IMR-90 (cell line): ENCODE data around the gene ZNF609. TPM values are rescaled to one million over a fixed set of nuclear protein-coding genes. Genes with fewer than 3 reads are reported as not detected.

Experiments
- ATAC-seq: fragments of 200-7000 bp; cut with Tn5 transposase; 2 replicates; pipeline ENCODE4 v1.9.1; 2020; ENCODE audit warnings: low read depth, mild to moderate bottlenecking, moderate library complexity
- BruUV-seq: library from RNA; stranded (reverse); fragments of 400-500 nt; replicated peaks from 2 replicates; lab custom pipeline; 2021; lab: Mats Ljungman, UMichigan
- CTCF ChIA-PET: fragments of 300-600 bp; formaldehyde crosslinking; extraction: SDS; loops from one replicate; lab custom pipeline; 2021; ENCODE audit warnings: antibody characterized with exemption; lab: Yijun Ruan, JAX
- POLR2A ChIA-PET: fragments of 300-600 bp; sonication (Branson Sonifier 250); formaldehyde crosslinking; loops from one replicate; lab custom pipeline; 2022; ENCODE audit warnings: antibody characterized with exemption; ENCODE audit not compliant: unreplicated experiment; lab: Charles Lee
- DNase-seq: peaks from one replicate; pipeline ENCODE4 v3.0.0; 2013
- H2AFZ ChIP-seq: replicated peaks from 2 replicates; pipeline ENCODE3; 2013; ENCODE audit warnings: low read length, mild to moderate bottlenecking; ENCODE audit not compliant: poor library complexity
- H2AK5ac ChIP-seq: 2 replicates; pipeline ENCODE4 v1.6.1; 2013; ENCODE audit warnings: low read depth, low read length, inconsistent platforms
- H2AK9ac ChIP-seq: replicated peaks from 2 replicates; pipeline ENCODE3; 2013; ENCODE audit warnings: mild to moderate bottlenecking, low read depth, low read length, moderate library complexity; ENCODE audit not compliant: poor library complexity
- H2BK120ac ChIP-seq: 2 replicates; pipeline ENCODE4 v1.6.1; 2013; ENCODE audit warnings: low read depth, low read length, inconsistent platforms
- H2BK15ac ChIP-seq: 3 replicates; pipeline ENCODE4 v1.6.1; 2013; ENCODE audit warnings: low read depth, low read length, inconsistent platforms
- H2BK20ac ChIP-seq: 2 replicates; pipeline ENCODE4 v1.6.1; 2013; ENCODE audit warnings: low read depth, mild to moderate bottlenecking, inconsistent platforms, low read length, moderate library complexity
- H2BK5ac ChIP-seq: 2 replicates; pipeline ENCODE4 v1.6.1; 2013; ENCODE audit warnings: mild to moderate bottlenecking, low read depth, low read length, inconsistent platforms; ENCODE audit not compliant: poor library complexity, severe bottlenecking
- H3K14ac ChIP-seq: replicated peaks from 2 replicates; pipeline ENCODE4 v1.6.1; 2013; ENCODE audit warnings: low read depth, low read length, inconsistent platforms
- H3K18ac ChIP-seq: 2 replicates; pipeline ENCODE4 v1.6.1; 2013; ENCODE audit warnings: low read depth, low read length, control low read depth
- H3K23ac ChIP-seq: 2 replicates; pipeline ENCODE4 v1.6.1; 2013; ENCODE audit warnings: low read depth, low read length, inconsistent platforms
- H3K27ac ChIP-seq: 2 replicates; pipeline ENCODE4 v1.5.1; 2013; ENCODE audit warnings: mild to moderate bottlenecking, control low read depth, low read length; ENCODE audit not compliant: insufficient read depth
- H3K27me3 ChIP-seq: 2 replicates; pipeline ENCODE4 v1.6.1; 2013; ENCODE audit warnings: low read length; ENCODE audit not compliant: control insufficient read depth, insufficient read depth
- H3K36me3 ChIP-seq: 2 replicates; pipeline ENCODE4 v1.6.1; 2013; ENCODE audit warnings: low read length, mixed read lengths; ENCODE audit not compliant: control insufficient read depth, insufficient read depth
- H3K4ac ChIP-seq: 2 replicates; pipeline ENCODE4 v1.6.1; 2013; ENCODE audit warnings: low read depth, low read length, inconsistent platforms
- H3K4me1 ChIP-seq: 2 replicates; pipeline ENCODE4 v1.6.1; 2013; ENCODE audit warnings: low read length, mixed read lengths; ENCODE audit not compliant: control insufficient read depth, insufficient read depth
- H3K4me2 ChIP-seq: 2 replicates; pipeline ENCODE4 v1.6.1; 2013; ENCODE audit warnings: low read depth, mild to moderate bottlenecking, control low read depth, low read length, moderate library complexity
- H3K4me3 ChIP-seq: 2 replicates; pipeline ENCODE4 v1.5.1; 2013; ENCODE audit warnings: low read depth, mild to moderate bottlenecking, control low read depth, low read length, moderate library complexity; ENCODE audit not compliant: insufficient read depth
- H3K56ac ChIP-seq: 2 replicates; pipeline ENCODE4 v1.6.1; 2013; ENCODE audit warnings: low read length, inconsistent platforms; ENCODE audit not compliant: insufficient read depth; ENCODE audit errors: extremely low read depth
- H3K79me1 ChIP-seq, 2 experiments: 2 replicates each; pipeline ENCODE4 v1.6.1; 2013; ENCODE audit warnings: low read length in 2 of 2, inconsistent platforms in 1 of 2, low read depth in 1 of 2
- H3K9ac ChIP-seq: 2 replicates; pipeline ENCODE4 v1.6.1; 2013; ENCODE audit warnings: low read depth, low read length, control low read depth
- H3K9me1 ChIP-seq: 2 replicates; pipeline ENCODE4 v1.6.1; 2013; ENCODE audit warnings: low read length, inconsistent platforms; ENCODE audit not compliant: insufficient read depth
- H3K9me3 ChIP-seq: 2 replicates; pipeline ENCODE4 v1.6.1; 2013; ENCODE audit warnings: low read length; ENCODE audit not compliant: control insufficient read depth, insufficient read depth
- H4K20me1 ChIP-seq: 2 replicates; pipeline ENCODE4 v1.6.1; 2013; ENCODE audit warnings: low read length, inconsistent platforms; ENCODE audit not compliant: insufficient read depth
- H4K5ac ChIP-seq: 2 replicates; pipeline ENCODE4 v1.6.1; 2013; ENCODE audit warnings: mild to moderate bottlenecking, low read depth, low read length, control low read depth
- H4K8ac ChIP-seq, 2 experiments: 2 replicates each; pipeline ENCODE4 v1.6.1; 2013; ENCODE audit warnings: low read depth in 2 of 2, low read length in 2 of 2, control low read depth in 1 of 2, inconsistent platforms in 1 of 2
- H4K91ac ChIP-seq: 2 replicates; pipeline ENCODE4 v1.6.1; 2013; ENCODE audit warnings: low read depth, low read length, inconsistent platforms; ENCODE audit not compliant: insufficient read depth
- BHLHE40 ChIP-seq: fragments of 150-350 bp; IDR thresholded peaks from 2 replicates; pipeline ENCODE4 v1.6.1; 2016; ENCODE audit warnings: mild to moderate bottlenecking, low read depth, low read length
- CEBPB ChIP-seq: IDR thresholded peaks from 2 replicates; pipeline ENCODE4 v1.6.1; 2012; ENCODE audit warnings: low read depth, low read length, improper control_type of control experiment
- CHD1 ChIP-seq: IDR thresholded peaks from 2 replicates; pipeline ENCODE4 v1.6.1; 2012; ENCODE audit warnings: low read depth, low read length, improper control_type of control experiment
- FOS ChIP-seq: fragments of 150-350 bp; IDR thresholded peaks from 2 replicates; pipeline ENCODE4 v1.6.1; 2016; ENCODE audit warnings: low read depth, low read length
- MAFK ChIP-seq: IDR thresholded peaks from 2 replicates; pipeline ENCODE4 v1.6.1; 2012; ENCODE audit warnings: low read depth, low read length, improper control_type of control experiment
- MAZ ChIP-seq: IDR thresholded peaks from 2 replicates; pipeline ENCODE4 v1.6.1; 2012; ENCODE audit warnings: low read depth, mild to moderate bottlenecking, low read length, improper control_type of control experiment, moderate library complexity, borderline replicate concordance
- MXI1 ChIP-seq: IDR thresholded peaks from 2 replicates; pipeline ENCODE4 v1.6.1; 2012; ENCODE audit warnings: low read depth, mild to moderate bottlenecking, low read length, moderate library complexity, borderline replicate concordance
- NFE2L2 ChIP-seq: fragments of 150-350 bp; IDR thresholded peaks from 2 replicates; pipeline ENCODE4 v1.6.1; 2016; ENCODE audit warnings: low read depth, mild to moderate bottlenecking, low read length
- POLR2A ChIP-seq: IDR thresholded peaks from 2 replicates; pipeline ENCODE4 v1.6.1; 2012; ENCODE audit warnings: mild to moderate bottlenecking, low read depth, low read length
- RAD21 ChIP-seq: IDR thresholded peaks from 2 replicates; pipeline ENCODE4 v1.6.1; 2012; ENCODE audit warnings: low read length, improper control_type of control experiment
- RCOR1 ChIP-seq: IDR thresholded peaks from 2 replicates; pipeline ENCODE4 v1.6.1; 2012; ENCODE audit warnings: mild to moderate bottlenecking, low read length, improper control_type of control experiment; ENCODE audit not compliant: insufficient replicate concordance
- RFX5 ChIP-seq: IDR thresholded peaks from 2 replicates; pipeline ENCODE4 v1.8.0; 2012; ENCODE audit warnings: low read depth, mild to moderate bottlenecking, low read length, moderate library complexity
- SMC3 ChIP-seq: fragments of 150-350 bp; IDR thresholded peaks from 2 replicates; pipeline ENCODE4 v1.6.1; 2016; ENCODE audit warnings: low read depth, mild to moderate bottlenecking, antibody characterized with exemption, low read length, moderate library complexity
- WGBS, 2 experiments: methylation state at CpG; one replicate each; pipeline versions ENCODE4 v1.1.5 to v1.1.7; 2013; ENCODE audit warnings: missing lambda C conversion rate in 2 of 2; ENCODE audit not compliant: insufficient read length in 1 of 2; ENCODE audit errors: extremely low coverage in 2 of 2; 5-methylcytosine and 5-hydroxymethylcytosine counted together
- dilution Hi-C: fragments of 300-500 bp; cut with HindIII; formaldehyde crosslinking; loops from one replicate; pipeline ENCODE4 v1.14.3; 2018; ENCODE audit warnings: low sequenced_read_pairs; ENCODE audit not compliant: unreplicated experiment
- in situ Hi-C: fragments of 300-500 bp; cut with MboI; formaldehyde crosslinking; loops from 3 replicates; pipeline ENCODE4 v1.14.3; 2019; ENCODE audit warnings: low sequenced_read_pairs, inconsistent platforms, mixed read lengths
- intact Hi-C: fragments of 100-400 bp; cut with micrococcal nuclease; formaldehyde crosslinking; loops from 2 replicates; pipeline ENCODE4 v1.10.0; 2022
- polyA plus RNA-seq, 3 experiments: library from polyadenylated mRNA; depleted of rRNA; stranded (reverse); fragments of >200 nt; gene quantifications; 2 replicates each; pipeline ENCODE4 v1.2.3, GENCODE V29; 2012; ENCODE audit warnings: low replicate concordance in 1 of 3
- total RNA-seq: library from RNA; depleted of rRNA; stranded (reverse); fragments of >200 nt; gene quantifications from 2 replicates; pipeline ENCODE4 v1.2.3, GENCODE V29; 2012
- TF ChIP-seq, protein P1 (sequence below): conservative IDR thresholded peaks from 2 replicates; pipeline ENCODE4 v1.5.1; 2012; ENCODE audit warnings: mild to moderate bottlenecking, low read depth, low read length, improper control_type of control experiment
- TF ChIP-seq, protein P2 (sequence below): fragments of 150-350 bp; IDR thresholded peaks from 2 replicates; pipeline ENCODE4 v1.6.1; 2017; ENCODE audit warnings: mild to moderate bottlenecking, antibody characterized with exemption, low read length, low read depth
- TF ChIP-seq, protein P3 (sequence below): fragments of 150-350 bp; IDR thresholded peaks from 2 replicates; pipeline ENCODE4 v1.6.1; 2016; ENCODE audit warnings: low read depth, mild to moderate bottlenecking, low read length, moderate library complexity, borderline replicate concordance

The ZNF609 gene
- total and polyA plus RNA-seq, 2 of the 4 experiments (the other 2 are of a cell fraction) = 10.4 to 12.5 TPM

DNA sequence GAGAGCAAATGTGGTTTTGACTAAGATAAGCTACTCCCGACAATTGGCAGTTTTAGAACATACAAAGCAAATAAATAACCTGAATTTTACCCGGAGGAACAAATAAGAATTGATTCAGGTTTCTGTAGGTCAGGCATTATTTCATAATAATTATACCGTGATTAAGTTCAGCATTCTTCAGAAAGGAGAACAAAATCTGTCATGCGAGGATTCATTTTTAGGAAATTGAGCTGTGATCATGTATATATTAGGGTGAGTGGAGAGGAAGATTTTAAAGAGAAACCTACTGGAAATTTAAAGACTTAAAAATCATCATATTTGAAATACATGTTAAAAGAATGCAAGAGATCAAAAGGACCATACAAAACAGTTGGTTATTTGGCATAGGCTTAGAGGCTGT lies 20.5 kb downstream of the ZNF609 start:
- no peak overlapping the region for H2AFZ ChIP-seq
- DNase-seq (no peak), ATAC-seq (no peak)
- no peaks in the 10 kb centered on the region for H3K9me3 ChIP-seq
- TF ChIP-seq NFE2L2 = no peak
- TF ChIP-seq, protein P1, sequence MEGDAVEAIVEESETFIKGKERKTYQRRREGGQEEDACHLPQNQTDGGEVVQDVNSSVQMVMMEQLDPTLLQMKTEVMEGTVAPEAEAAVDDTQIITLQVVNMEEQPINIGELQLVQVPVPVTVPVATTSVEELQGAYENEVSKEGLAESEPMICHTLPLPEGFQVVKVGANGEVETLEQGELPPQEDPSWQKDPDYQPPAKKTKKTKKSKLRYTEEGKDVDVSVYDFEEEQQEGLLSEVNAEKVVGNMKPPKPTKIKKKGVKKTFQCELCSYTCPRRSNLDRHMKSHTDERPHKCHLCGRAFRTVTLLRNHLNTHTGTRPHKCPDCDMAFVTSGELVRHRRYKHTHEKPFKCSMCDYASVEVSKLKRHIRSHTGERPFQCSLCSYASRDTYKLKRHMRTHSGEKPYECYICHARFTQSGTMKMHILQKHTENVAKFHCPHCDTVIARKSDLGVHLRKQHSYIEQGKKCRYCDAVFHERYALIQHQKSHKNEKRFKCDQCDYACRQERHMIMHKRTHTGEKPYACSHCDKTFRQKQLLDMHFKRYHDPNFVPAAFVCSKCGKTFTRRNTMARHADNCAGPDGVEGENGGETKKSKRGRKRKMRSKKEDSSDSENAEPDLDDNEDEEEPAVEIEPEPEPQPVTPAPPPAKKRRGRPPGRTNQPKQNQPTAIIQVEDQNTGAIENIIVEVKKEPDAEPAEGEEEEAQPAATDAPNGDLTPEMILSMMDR = no peak
- no peak for TF ChIP-seq CEBPB
- TF ChIP-seq, protein P2, sequence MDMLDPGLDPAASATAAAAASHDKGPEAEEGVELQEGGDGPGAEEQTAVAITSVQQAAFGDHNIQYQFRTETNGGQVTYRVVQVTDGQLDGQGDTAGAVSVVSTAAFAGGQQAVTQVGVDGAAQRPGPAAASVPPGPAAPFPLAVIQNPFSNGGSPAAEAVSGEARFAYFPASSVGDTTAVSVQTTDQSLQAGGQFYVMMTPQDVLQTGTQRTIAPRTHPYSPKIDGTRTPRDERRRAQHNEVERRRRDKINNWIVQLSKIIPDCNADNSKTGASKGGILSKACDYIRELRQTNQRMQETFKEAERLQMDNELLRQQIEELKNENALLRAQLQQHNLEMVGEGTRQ = no peak
- TF ChIP-seq MXI1 = no peak
- TF ChIP-seq FOS = no peak
- no peak for TF ChIP-seq MAZ
- TF ChIP-seq CHD1 = no peak
- no peak for TF ChIP-seq SMC3
- TF ChIP-seq, protein P3, sequence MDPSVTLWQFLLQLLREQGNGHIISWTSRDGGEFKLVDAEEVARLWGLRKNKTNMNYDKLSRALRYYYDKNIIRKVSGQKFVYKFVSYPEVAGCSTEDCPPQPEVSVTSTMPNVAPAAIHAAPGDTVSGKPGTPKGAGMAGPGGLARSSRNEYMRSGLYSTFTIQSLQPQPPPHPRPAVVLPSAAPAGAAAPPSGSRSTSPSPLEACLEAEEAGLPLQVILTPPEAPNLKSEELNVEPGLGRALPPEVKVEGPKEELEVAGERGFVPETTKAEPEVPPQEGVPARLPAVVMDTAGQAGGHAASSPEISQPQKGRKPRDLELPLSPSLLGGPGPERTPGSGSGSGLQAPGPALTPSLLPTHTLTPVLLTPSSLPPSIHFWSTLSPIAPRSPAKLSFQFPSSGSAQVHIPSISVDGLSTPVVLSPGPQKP = no peak
- TF ChIP-seq POLR2A = no peak
- TF ChIP-seq RCOR1 = no peak
- no peak for TF ChIP-seq BHLHE40
- TF ChIP-seq RFX5 = no peak
- no peak for TF ChIP-seq RAD21
- no peak for TF ChIP-seq MAFK
- H3K9me1 ChIP-seq = peaks cover 13% of the 10 kb centered on the region
- intact Hi-C loops = no loop called here
- H2BK20ac ChIP-seq = no peak overlapping the region
- no peak overlapping the region for H3K56ac ChIP-seq
- no CpG with 5 or more reads among the region's 4 CpGs for WGBS, 2 experiments
- no peak overlapping the region for H4K5ac ChIP-seq
- POLR2A ChIA-PET = no interaction called here
- H4K91ac ChIP-seq = no peak overlapping the region
- H2BK120ac ChIP-seq = no peak overlapping the region
- no peak overlapping the region for H3K4ac ChIP-seq
- H2BK5ac ChIP-seq = no peak overlapping the region
- peaks cover 3% of the 10 kb centered on the region; the same call in 1 of the 2 replicates for H3K4me1 ChIP-seq
- H3K27me3 ChIP-seq = no peaks in the 10 kb centered on the region
- H3K23ac ChIP-seq = no peak overlapping the region
- H3K4me3 ChIP-seq = no peak overlapping the region
- H3K4me2 ChIP-seq = no peak overlapping the region
- in situ Hi-C loops = no loop called here
- no peak overlapping the region for H3K18ac ChIP-seq
- dilution Hi-C loops = no loop called here
- CTCF ChIA-PET = interaction anchor here (0.6 kb wide), 1 partner anchor 13 kb away, joined by 4 read pairs; no protein-coding TSS in a partner anchor
- H2AK5ac ChIP-seq = no peak overlapping the region
- BruUV-seq = no TSS peak
- H3K14ac ChIP-seq = no peak overlapping the region
- H4K20me1 ChIP-seq = peaks cover 59% of the 10 kb centered on the region
- H3K27ac ChIP-seq = no peak overlapping the region
- 0 out of 2 replicates have a peak, but pooled peaks cover 2% of the 10 kb centered on the region for H3K36me3 ChIP-seq
- peaks cover 12 to 67% of the 10 kb centered on the region in 2 experiments for H3K79me1 ChIP-seq
- H3K9ac ChIP-seq = no peak overlapping the region
- no peak overlapping the region for H4K8ac ChIP-seq
- no peak overlapping the region for H2AK9ac ChIP-seq
- no peak overlapping the region for H2BK15ac ChIP-seq
